NAMALWA (cell line): ENCODE results near the gene MRPL27.

Experiments used
- DNase-seq: peaks from one replicate; pipeline ENCODE4 v3.0.0-alpha.2; 2015; ENCODE audit warnings: low spot score

The MRPL27 gene

GRCh38 chr17:50386510-50386909 lies 13.5 kb upstream of the MRPL27 start:
- DNase-seq, result no peak

DNA sequence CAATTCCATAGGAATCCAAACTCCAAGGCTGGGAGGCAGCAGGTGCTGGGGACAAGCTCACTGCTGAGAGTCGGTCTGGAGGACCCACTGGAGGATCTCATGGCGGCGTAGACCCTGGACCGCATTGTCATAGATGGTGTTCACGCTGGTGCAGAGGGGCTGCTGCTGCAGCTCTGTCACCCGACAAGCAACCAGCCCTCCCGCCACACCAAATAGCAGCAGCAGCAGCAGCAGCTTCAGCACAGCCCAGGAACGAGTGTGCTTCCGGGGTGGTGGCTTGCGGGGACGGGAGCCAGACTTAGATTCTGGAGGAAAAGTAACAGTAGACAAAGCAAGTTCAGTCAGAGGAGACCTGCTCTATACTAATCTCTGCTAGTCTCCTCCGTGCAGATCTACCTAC lies 9.9 kb upstream of the MRPL27 start:
- DNase-seq, result no peak

GRCh38 chr17:50381920-50382319 lies 8.9 kb upstream of the MRPL27 start:
- no peak for DNase-seq

GRCh38 chr17:50381260-50381815 lies 8.4 kb upstream of the MRPL27 start:
- no peak for DNase-seq

DNA sequence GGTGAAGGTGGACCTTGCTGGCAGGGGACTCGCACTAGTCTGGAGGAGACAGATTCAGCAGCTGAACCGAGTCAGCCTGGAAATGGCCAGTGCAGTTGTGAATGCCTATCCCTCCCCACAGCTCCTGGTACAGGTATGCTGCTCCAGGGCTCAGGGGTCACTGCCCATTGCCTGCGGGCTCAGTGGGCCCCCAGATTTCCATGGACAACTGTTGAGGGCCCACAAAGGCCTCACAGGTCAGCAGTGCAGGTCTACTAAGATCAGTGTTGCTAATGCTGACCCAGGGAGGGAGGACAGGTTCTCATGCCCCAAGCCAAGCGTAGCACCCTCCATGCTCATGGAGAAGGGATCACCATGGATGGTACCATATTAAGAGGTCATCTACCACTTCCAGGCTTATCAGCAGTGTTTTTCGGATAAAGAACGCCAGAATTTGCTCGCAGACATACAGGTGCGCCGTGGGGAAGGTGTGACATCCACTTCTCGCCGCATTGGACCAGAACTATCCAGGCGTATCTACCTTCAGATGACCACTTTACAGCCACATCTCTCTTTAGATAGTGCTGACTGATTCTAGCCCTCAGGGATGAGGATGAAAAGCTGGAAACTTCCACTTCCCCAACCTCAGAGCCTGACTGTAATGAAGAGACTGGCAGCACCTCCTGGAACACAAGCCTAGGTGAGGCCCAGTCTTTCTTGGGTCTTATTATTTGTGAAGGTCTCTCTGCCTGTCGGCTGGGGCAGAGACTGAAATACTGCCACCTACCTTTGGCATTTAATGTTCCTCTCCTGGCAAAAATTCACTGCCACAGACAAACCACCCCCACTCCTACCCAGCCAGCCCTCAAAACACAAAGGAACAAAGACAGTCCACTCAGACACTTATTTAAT lies 7.6 kb upstream of the MRPL27 start:
- DNase-seq, result no peak

DNA sequence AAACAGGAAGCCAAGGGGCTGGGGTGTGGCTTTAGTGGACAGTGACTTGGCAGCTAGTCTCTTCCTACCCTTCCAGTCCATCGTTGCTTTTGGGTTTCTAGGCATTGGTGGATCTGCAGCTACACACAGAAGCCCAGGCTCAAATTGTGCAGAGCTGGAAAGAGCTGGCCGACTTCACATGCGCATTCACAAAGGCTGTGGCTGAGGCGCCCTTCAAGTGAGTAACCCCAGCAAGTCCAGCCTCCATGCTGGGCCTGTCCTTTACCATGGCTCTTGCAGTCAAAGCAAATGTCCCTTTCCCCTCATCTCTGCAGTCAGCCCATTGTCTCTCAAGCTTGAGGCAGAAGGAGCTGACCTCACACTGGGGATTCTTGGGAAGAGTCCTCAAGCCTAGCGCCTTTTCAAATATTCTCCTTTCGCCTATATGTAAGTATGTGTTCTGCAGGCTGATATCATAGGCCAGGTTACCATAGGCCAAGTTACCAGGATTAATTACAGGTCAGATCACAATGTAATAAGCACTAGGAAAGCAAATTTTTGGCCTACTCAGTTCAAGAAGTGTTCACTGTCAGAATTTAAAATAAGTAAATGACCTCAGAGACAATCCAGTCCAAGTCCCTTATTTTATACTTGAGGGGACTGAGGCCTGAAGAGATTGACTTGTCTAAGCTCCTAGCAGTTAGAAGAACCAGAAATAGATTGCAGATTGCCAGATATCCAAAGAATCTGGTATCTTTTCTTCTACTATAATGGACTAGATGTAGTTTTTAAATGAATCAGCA lies 6.6 kb upstream of the MRPL27 start:
- no peak for DNase-seq

- DNase-seq, result no peak
Measured at GRCh38 chr17:50375858-50376538, 3.0 kb upstream of the MRPL27 start.

DNA sequence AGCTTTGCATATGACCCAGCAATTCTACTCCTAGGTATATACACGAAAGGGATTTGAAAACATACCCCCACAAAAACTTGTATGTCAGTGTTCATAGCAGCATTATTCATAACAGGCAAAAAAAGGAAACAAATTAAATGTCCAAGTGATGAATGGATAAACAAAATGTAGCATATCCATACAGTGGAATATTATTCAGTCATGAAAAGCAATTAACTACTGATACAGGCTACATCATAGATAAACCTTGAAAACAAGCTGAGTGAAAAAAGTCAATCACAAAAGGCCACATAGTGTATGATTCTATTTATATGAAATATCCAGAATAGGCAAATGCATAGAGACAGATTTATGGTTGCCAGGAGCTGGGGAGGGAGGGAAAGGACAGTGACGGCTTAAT lies 721 bp upstream of the MRPL27 start:
- DNase-seq, result no peak

- DNase-seq, result no peak
Measured at GRCh38 chr17:50372222-50372757, 694 bp downstream of the MRPL27 start.

DNA sequence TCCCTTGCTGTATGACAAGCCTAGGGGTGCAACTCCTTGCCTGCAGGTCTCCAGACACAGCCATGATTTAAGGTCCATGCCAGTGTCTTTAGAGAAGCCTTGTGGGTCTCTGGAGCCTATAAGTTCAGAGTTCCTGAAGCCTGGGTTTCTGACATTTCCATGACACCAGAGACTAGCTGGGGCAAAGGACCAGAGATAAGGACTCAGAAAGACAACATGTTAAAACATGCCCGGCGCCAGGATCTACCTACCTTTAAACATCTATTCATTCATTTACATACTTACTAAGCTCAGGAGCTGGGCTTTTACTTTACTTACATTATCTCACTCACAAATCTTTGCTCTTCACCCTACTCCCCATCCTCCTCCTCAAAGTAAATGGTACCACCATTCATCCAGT lies 1.5 kb downstream of the MRPL27 start:
- DNase-seq, result no peak

DNA sequence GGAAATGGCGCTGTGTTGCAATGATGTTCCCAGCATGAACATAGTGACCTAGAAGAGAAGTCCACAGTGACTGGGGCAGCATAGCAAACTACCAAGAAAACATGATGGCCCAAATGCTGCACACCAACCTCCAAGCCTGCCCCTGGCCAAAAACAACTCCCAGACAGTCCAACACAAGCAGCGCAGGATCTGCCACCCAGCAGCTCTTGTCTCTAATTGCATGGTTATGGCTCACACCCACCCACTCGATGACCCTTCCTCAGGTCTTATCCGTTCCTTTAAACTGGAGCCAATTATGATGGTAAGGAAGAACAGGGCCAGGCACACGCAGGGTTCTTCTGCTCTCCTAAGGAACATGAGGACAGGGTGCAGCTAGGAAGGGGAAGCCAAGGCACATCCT lies 2.9 kb downstream of the MRPL27 start:
- no peak for DNase-seq

GRCh38 chr17:50367401-50367800 lies 5.6 kb downstream of the MRPL27 start:
- DNase-seq, result no peak

- no peak for DNase-seq
Measured at GRCh38 chr17:50365649-50366393, 7.2 kb downstream of the MRPL27 start.

DNA sequence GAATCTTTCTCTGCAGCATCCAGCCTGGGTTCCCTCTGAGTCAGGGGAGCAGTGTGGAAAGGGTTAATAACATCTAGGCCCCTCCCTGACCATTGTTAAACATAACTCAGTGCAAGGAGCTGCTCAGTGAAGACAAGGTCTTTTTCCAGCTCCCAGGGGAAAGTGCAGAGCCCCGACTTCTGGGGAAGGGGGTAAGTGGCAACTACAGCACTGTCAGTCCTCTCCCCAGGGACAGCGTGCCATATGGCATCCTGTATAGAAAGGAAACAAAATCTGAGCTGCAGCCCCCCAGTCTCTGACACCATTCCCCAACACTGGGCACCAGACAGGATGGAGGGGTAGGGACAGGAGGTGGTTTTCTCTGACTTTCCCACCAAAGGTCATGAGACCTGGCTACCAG lies 7.8 kb downstream of the MRPL27 start:
- no peak for DNase-seq

GRCh38 chr17:50364715-50365114 lies 8.3 kb downstream of the MRPL27 start:
- DNase-seq, result no peak

DNA sequence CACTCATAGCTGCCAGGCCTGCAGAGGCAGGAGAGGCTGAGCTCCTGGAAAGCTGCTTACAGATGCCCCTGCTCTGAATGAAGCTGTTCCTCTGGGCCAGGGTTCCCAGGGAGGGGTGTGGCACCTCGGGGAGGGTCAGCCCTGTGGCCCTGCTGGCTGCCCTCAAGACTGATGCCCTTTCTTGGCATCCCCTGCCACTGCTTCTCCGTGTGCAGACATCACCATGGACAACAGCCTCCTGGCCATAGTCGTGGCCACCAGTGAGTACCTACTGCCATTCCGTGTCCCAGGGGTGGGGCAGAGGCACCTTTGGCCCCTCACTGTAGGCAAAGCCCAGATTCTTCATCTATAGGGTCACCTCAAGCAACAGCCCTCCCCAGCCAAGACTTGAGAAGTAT lies 8.9 kb downstream of the MRPL27 start:
- no peak for DNase-seq

DNA sequence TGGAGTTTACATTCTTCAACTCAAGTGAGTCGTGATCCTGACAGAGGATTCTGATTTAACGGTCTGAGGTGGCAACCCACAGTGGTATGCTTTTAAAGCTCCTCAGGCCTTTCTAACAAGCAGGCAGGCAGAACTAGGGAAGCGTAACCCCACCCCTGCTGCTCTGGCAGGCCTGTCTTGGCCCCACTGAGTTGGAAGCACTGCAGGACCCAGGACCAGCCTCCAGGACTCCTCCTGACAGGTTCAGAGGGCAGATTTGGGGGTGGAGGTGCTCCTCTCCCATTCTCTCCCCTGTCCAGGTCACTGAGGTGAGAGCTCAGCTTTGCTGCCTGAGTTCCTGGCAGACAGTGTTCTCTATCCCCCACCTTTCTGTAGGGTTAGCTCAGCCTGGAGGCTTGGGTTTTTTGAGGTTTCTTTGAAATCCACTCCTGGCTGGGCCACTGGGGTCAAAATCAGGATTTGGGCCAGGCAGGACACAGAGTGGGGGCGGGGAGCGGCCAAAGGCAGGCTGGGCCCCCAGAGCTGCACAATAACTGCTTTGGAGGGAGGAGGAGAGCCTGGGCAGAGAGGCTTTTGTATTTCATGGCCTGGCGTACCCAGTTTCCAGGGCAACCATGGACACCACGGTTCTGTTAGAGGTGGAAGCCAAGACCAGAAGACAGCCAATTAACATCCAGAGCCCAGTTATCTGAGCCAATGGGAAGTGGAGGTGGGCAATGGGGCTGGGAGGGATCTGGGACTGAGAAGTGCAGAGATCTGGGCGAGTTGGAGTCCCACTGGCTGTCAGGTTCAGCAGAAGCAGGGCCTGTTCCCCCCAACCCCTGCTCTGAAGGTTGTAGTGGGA lies 9.5 kb downstream of the MRPL27 start:
- no peak for DNase-seq

- no peak for DNase-seq
Measured at GRCh38 chr17:50362661-50363060, 10.3 kb downstream of the MRPL27 start.

GRCh38 chr17:50361561-50362480 lies 11.2 kb downstream of the MRPL27 start:
- peak; percentile 83 for DNase-seq
